ENCODE measurements around the gene PAM.

The PAM gene

DNA sequence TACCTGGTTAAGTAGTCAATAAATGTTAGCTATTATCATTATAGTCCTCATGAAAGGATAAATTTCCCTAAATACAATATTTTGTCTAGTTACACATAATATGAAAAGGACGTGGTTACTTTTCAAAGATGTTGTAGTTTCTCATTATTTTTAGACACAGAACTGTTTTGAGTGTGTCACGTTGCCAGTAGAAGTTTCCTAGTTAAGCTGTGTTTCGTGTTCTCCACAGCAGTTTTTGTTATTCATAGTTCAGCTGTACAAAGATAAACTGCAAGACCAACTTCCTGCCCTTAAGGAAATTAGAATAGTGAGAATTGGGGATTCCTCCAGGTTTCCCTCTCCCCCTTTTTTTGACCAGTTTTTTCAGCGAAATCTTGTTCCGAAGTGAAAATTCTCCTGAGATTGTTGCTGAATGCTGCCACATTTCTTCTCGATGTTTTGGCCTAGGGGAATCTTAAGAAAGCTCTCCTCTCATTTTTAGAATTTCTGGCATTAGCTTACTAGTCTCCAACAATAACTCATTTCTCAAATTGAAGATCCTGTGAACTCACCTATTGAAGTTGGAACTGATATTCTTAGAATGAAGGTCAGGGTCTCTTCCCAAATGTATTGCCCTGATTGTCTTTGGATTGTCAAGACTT, 176.1 kb downstream of the PAM start:
- TF ChIP-seq SIN3A (IDR thresholded peaks at IDR 0.05; ENCODE audit: borderline replicate concordance, insufficient read depth, low read length) = no peak
- TF ChIP-seq, protein P1, sequence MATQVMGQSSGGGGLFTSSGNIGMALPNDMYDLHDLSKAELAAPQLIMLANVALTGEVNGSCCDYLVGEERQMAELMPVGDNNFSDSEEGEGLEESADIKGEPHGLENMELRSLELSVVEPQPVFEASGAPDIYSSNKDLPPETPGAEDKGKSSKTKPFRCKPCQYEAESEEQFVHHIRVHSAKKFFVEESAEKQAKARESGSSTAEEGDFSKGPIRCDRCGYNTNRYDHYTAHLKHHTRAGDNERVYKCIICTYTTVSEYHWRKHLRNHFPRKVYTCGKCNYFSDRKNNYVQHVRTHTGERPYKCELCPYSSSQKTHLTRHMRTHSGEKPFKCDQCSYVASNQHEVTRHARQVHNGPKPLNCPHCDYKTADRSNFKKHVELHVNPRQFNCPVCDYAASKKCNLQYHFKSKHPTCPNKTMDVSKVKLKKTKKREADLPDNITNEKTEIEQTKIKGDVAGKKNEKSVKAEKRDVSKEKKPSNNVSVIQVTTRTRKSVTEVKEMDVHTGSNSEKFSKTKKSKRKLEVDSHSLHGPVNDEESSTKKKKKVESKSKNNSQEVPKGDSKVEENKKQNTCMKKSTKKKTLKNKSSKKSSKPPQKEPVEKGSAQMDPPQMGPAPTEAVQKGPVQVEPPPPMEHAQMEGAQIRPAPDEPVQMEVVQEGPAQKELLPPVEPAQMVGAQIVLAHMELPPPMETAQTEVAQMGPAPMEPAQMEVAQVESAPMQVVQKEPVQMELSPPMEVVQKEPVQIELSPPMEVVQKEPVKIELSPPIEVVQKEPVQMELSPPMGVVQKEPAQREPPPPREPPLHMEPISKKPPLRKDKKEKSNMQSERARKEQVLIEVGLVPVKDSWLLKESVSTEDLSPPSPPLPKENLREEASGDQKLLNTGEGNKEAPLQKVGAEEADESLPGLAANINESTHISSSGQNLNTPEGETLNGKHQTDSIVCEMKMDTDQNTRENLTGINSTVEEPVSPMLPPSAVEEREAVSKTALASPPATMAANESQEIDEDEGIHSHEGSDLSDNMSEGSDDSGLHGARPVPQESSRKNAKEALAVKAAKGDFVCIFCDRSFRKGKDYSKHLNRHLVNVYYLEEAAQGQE (IDR thresholded peaks at IDR 0.05; ENCODE audit: insufficient read depth in 1 of 2, low read depth in 2 of 2, low read length in 2 of 2) = no peak
- TF ChIP-seq TAF1 (IDR thresholded peaks at IDR 0.05; ENCODE audit: borderline replicate concordance, insufficient read depth, low read length) = no peak
- TF ChIP-seq POLR2AphosphoS5 (IDR thresholded peaks at IDR 0.05; ENCODE audit: low read depth, low read length) = no peak
- no peak for TF ChIP-seq FOXP2 (optimal IDR thresholded peaks at IDR 0.05; ENCODE audit: borderline replicate concordance, extremely low read depth, extremely low read length, insufficient read depth)

DNA sequence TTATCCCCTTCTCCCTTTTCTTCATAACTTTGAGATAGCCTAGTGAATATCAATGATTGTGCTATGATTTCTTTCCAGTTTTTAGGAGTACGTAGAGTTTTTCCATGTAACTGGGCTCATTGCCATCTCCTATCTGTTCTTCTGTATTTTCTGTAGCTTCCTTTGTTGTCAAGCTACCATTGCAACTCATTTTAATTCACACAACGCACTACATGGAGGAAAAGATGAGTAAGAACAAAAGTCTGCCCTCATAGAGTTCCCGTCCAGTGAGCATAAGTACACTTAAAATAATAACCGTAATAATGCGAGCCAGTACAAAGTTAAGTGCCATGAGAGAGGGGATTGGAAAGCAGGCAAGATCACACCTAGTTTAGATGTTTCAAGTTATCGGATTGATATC, 177.7 kb downstream of the PAM start:
- TF ChIP-seq TAF1 (IDR thresholded peaks at IDR 0.05; ENCODE audit: borderline replicate concordance, insufficient read depth, low read length) (no peak), FOXP2 (optimal IDR thresholded peaks at IDR 0.05; ENCODE audit: borderline replicate concordance, extremely low read depth, extremely low read length, insufficient read depth) (no peak), SIN3A (IDR thresholded peaks at IDR 0.05; ENCODE audit: borderline replicate concordance, insufficient read depth, low read length) (no peak)

DNA sequence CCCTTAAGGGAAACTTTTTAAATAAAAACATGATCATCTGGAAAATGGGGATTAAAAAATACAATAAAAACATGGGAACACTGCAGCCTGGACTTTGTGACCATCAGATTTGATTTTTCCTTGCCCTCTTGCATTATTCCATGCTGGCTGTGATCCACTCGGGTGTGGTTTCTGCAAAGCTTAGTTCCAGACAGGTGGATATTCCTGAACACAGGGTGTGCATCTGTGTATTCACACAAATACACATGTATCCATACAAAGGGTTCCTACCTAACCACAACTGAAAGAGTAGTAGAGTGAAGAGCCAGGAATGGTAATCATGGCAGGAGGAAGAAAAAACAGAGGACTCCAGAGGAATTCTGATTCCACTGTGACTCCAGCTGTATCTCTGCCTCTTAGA, 178.2 kb downstream of the PAM start:
- TF ChIP-seq SIN3A (IDR thresholded peaks at IDR 0.05; ENCODE audit: borderline replicate concordance, insufficient read depth, low read length) (no peak), FOXP2 (optimal IDR thresholded peaks at IDR 0.05; ENCODE audit: borderline replicate concordance, extremely low read depth, extremely low read length, insufficient read depth) (no peak), TAF1 (IDR thresholded peaks at IDR 0.05; ENCODE audit: borderline replicate concordance, insufficient read depth, low read length) (no peak)
- TF ChIP-seq, protein P1 (IDR thresholded peaks at IDR 0.05; ENCODE audit: insufficient read depth in 1 of 2, low read depth in 2 of 2, low read length in 2 of 2) = no peak

DNA sequence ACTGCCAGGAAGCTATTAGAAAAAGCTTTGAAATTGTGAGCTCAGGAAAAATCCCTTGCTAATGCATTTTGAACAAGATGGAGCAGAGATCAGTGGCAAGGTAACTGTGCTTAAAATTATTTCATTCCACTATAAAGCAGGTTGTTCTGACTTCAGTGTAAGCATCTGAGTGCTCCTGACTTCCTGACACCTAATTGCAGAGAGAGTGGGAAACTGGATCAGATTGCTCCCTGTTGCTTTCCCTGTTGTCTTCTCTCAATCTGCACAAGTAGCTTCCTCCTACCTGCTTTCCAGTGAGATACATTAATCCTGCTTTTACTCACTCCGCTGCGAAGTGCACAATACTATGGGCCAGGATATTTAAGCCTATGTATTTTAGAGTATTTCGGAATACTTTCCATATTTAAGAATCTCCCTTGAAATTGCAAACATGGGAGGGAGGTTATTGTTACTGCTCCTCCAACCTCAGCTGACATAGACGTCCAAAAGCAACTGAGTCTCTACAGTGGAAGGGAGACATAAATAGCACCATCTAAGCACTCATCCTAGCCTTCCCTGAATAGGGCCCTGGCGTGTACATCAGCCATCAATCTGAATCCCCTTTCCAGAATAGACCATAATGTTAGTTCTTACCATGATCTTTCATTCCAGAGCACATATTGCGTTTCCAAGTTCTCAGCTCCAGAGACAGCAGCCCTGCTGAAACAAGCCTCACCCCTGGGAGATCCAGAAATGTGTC, 178.8 kb downstream of the PAM start:
- TF ChIP-seq FOXP2 (optimal IDR thresholded peaks at IDR 0.05; ENCODE audit: borderline replicate concordance, extremely low read depth, extremely low read length, insufficient read depth) (no peak), POLR2AphosphoS5 (IDR thresholded peaks at IDR 0.05; ENCODE audit: low read depth, low read length) (no peak), SIN3A (IDR thresholded peaks at IDR 0.05; ENCODE audit: borderline replicate concordance, insufficient read depth, low read length) (no peak), TAF1 (IDR thresholded peaks at IDR 0.05; ENCODE audit: borderline replicate concordance, insufficient read depth, low read length) (no peak)
- TF ChIP-seq, protein P1 (IDR thresholded peaks at IDR 0.05; ENCODE audit: insufficient read depth in 1 of 2, low read depth in 2 of 2, low read length in 2 of 2) = no peak

DNA sequence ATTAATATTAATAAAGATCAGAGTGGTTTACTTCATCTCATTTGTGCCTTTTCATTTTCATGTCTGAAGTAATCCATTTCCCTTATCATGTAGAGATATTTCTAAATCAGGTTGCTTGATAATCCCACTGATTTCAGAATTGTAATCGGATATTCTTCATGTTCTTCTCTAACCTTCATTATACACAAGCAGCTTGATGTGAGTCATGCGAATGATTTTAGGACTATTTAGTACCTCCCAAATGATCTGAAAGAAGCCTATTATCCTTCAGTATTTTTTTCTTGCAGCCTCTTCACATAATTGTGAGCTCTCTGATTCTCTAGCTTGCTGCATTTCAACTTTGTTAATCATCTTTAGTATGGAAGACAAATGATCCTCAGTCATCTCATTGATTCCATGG, 182.8 kb downstream of the PAM start:
- TF ChIP-seq TAF1 (IDR thresholded peaks at IDR 0.05; ENCODE audit: borderline replicate concordance, insufficient read depth, low read length) (no peak), SIN3A (IDR thresholded peaks at IDR 0.05; ENCODE audit: borderline replicate concordance, insufficient read depth, low read length) (no peak), POLR2AphosphoS5 (IDR thresholded peaks at IDR 0.05; ENCODE audit: low read depth, low read length) (no peak)

DNA sequence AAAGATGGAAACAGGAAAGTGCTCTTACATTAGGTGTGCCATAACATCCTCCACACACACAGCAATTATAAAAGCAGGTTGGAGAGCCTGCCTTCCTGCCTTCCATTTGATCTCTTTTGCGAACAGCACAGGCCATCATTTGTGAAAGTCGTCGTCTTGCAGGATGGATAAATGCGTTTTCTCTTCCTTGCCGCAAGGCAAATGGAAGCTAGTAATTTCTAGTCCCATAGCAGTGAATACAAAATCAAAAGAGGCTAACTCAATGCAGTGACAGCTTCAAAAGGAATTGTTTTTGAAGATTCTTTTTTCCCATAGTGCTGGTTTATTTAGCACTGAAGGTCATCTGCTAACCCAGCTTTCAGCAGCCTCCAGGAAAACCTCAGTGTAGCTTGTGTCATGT, 186.0 kb downstream of the PAM start:
- TF ChIP-seq POLR2AphosphoS5 (IDR thresholded peaks at IDR 0.05; ENCODE audit: low read depth, low read length) (no peak), FOXP2 (optimal IDR thresholded peaks at IDR 0.05; ENCODE audit: borderline replicate concordance, extremely low read depth, extremely low read length, insufficient read depth) (no peak)

Measured in PFSK-1 (cell line).